GM21825 (cell line): Measurements from ENCODE around the gene DAB2IP.
"Not testable (repeated sequence)": the region's sequence is repeated elsewhere in the genome, so short reads cannot be mapped to it uniquely, and the experiment has no call there.

Experiments
- ATAC-seq: cut with Tn5 transposase; IDR thresholded peaks from one replicate; pipeline ENCODE4 v1.9.1; 2021; ENCODE audit warnings: mild to moderate bottlenecking, moderate library complexity; ENCODE audit not compliant: unreplicated experiment

The DAB2IP gene

DNA sequence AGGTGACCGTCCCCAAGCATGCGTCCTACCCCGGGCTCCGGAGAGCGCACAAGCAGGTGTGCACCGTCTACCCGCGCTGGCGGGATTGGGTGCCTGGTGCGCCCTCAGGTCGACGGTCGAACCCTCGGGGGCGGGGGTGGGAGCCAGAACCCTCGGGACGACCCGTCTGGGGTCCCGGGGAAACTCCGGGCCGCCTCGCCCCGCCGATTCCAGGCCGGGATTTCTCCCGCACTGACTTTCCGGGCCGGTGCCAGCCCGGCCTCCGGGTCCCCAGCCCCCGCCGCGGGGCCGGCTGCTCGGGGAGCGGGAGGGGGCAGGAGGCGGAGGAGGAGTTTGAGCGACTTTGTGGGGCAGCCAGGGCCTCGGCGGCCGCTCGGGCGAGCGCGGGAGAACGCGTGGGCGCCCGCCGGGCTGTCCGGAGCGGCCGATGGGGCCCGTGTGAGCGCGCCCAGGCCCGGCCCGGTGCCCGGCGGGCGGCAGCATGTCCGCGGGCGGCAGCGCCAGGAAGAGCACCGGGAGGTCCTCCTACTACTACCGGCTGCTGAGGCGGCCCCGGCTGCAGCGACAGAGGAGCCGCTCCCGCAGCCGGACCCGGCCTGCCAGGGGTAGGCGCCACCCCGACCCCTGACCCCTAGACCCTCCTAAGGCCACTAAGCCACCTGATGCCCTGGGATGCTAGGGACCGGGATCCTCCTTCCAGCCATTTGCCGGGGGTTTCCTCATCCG lies at the start of gene DAB2IP:
DAB2IP (plus strand) TSS at position 340 of the 726 bp plus-strand sequence; CDS start at position 482, 142 bp downstream.
- no peak for ATAC-seq

- no peak for ATAC-seq
Observed at GRCh38 chr9:121603028-121603427, 48.4 kb upstream of the DAB2IP start.

DNA sequence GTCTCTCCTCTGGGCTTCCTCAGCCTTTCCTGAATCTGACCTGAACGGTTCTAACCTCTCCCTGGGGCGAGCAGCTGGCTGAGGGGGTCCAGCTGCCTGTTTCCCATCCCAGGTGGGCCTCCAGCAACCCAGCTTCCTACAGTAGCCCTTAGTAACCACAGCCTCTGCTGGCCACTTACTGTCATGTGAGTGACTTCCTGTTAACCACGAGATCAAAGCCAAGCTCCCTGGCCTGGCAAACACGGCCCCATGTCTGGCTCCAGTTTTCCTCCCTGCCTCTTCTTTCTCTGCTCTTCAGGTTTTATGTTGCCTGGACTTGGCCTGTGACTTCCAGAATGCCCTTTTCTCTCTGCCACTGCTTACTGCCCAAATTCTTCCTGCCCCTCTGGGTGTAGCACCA lies 47.2 kb upstream of the DAB2IP start:
- ATAC-seq = no peak

- ATAC-seq = no peak
Observed at GRCh38 chr9:121604654-121605053, 46.8 kb upstream of the DAB2IP start.

DNA sequence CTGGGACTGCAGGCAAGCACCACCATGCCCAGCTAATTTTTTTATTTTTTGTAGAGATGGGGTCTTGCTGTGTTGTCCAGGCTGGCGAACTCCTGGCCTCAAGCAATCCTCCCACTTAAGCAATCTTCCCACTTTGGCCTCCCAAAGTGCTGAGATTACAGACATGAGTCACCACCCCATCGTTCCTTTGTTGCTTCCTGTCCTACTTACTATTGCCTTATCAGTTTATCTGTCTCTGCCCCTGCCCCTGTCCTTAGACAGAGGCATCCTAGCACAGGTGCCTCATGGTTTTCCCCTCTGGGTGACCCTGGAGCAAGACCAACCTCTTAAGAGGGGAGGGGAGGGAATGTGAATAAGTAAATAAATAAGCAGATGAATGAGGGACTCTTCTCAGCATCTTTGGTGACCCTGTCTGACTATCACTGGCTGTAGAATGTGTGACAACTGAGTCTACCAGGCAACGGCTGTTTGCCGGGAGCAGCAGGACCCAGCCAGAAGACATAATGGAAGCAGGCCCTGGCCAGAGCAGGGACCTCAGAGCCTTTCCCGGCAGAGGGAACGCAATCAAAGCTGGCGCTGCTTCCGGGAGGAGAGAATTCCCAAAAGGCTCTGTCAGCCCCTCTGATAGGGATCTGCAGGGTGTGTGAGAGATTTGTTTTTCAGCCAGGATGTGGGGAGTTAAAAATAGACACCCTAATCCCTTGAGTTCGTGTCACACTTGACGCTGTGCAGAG lies 43.8 kb upstream of the DAB2IP start:
- no peak for ATAC-seq

DNA sequence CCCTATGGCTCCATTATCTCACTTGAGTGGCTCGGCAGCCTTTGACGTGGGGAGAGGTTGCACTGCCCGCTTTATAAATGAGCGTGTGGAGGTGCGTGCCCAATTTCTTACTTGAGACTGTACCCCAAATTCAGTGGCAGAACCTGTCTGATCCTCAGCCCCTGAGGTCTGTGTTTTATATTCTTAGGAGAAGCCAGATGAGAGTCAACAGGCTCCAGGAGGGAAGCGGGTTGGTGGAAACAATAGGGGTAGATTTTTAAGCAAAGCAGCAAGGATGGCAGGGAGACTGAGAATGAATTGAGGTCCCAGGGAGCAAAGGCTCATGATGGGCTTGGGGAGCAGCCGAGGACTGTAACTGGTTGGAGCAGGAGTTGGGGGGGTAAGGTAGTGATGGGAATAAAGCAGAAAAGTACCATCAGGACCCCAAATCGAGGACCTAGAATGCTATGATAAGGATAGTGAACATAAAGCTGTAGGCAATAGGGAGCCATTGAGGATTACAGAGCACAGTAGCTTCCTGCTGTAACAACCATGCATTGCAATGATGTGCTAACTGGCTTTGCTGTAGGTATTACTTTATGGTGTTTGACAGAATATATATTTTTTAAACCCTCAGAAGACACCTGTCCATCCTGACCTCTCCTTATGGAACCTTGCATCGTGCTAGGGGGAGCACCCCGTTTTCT lies 43.1 kb upstream of the DAB2IP start:
- ATAC-seq = no peak

DNA sequence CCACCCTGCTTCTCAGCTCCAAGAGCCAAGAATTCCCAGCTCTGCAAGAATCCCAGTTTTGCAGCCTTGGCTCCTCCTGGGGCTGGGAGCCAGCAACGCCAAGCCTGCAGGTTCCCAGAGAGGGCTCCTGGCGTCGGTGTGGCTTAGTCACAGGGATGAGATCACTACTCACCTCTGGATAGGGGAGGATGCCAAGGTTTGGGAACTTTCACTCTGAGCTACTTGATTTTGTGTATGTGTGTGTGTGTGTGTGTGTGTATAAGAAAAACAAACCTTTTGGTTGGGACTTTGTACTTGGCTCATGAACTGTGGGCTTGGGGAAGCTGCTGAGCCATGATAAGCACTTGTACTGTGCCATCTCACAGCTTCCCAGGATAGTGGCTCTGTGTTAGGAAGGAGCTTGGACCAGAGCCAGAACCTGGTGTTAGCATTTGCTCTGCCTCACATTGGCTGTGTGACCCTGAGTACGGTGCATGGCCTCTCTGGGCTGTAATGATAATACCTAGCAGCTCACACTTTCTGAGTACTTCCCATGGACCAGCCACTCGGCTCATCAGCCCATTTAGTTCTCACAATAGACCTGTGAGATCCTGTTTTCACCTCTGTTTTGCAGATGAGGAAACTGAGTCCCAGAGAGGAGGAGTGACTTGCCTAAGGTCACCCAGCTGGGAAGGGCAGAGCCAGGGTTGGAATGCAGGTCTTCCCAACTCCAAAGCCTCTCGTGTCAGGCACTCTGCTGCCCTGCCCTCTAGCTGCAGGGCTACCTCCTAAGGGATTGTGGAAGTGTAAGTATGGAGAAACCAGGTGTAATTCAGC lies 41.4 kb upstream of the DAB2IP start:
- no peak for ATAC-seq

DNA sequence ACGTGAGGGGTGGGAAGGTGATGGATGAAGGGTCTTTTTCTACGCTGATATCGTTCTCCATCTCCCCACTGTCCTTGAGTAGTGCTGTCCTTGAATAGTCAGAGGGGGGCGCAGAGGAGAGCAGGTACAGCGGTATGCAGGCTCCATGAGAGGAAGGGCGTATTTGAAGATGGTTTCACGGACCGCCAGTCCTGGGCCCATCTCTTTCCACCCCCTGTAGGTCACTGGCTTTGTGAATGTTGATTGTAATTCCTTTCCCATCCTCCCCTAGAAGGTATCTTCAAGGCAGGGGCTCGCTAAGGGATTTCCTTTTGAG lies 40.8 kb upstream of the DAB2IP start:
- ATAC-seq = no peak

- no peak for ATAC-seq
Observed at GRCh38 chr9:121612511-121612998, 38.9 kb upstream of the DAB2IP start.

DNA sequence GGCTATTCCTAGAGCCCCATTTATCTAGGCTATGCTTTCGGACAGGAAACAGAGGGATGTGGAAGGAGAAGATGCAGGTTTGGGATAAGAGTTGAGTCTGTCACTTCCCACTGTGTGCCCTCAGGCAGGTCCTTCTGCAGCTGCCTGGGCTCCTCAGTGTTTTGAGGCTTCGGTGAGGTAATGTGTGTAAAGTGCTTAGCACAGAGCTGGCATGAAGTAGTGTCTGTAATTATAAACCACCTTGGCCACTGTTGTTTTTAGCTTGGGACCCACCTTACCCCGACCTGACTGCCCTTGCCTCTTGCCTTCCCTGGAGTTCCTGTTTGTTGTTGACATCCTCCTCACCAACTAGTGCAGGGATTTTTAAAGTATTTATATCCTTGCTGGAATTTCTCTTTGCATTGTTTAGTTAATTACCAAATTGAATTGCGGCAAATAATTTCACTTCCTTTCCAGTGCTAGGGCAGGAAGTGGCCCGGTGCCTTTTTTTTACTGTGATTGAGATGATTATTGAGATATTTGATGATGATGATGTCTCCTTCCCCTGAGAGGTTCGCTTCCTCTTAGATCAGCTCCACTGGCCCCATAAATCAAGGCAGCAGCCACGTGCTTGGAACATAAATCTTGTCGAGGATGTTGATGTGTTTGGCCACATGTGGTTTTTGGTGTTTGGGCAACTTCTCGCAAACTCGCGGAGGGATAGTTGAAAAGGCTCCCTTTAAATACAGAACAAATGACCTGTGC lies 38.3 kb upstream of the DAB2IP start:
- ATAC-seq = no peak

- ATAC-seq = no peak
Observed at GRCh38 chr9:121616123-121616755, 35.2 kb upstream of the DAB2IP start.

DNA sequence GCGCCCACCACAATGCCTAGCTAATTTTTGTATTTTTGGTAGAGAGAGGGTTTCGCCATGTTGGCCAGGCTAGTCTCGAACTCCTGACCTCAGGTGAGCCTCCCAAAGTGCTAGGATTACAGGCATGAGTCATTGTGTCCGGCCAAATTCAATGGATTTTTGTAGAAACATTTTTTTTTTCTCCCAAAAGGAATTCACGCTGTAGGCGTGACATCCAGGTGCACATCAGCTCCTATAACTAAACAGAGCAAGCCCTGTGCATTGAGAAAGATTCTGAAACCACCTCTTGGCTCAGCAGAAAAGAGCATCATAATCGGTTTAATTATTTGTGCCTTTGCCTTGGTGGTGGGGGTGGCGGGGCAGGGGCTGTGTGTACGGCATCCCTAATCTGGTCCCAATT lies 32.9 kb upstream of the DAB2IP start:
- no peak for ATAC-seq

DNA sequence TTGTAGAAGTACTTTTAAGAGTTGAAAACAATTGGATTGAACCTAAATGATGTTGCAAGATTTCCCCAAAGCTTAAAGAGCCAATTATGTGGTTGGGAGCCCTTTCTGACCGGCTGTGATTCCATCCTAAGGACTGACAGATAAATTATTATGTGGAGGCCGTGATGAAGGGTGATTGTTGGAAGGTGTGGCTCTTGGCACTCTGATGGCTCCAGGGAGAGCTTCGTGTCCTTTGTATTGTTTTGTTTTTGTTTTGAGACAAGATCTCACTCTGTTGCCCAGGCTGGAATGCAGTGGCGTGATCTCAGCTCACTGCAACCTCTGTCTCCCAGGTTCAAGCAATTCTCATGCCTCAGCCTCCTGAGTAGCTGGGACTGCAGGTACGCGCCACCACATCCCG lies 32.5 kb upstream of the DAB2IP start:
- not testable (repeated sequence) for ATAC-seq

DNA sequence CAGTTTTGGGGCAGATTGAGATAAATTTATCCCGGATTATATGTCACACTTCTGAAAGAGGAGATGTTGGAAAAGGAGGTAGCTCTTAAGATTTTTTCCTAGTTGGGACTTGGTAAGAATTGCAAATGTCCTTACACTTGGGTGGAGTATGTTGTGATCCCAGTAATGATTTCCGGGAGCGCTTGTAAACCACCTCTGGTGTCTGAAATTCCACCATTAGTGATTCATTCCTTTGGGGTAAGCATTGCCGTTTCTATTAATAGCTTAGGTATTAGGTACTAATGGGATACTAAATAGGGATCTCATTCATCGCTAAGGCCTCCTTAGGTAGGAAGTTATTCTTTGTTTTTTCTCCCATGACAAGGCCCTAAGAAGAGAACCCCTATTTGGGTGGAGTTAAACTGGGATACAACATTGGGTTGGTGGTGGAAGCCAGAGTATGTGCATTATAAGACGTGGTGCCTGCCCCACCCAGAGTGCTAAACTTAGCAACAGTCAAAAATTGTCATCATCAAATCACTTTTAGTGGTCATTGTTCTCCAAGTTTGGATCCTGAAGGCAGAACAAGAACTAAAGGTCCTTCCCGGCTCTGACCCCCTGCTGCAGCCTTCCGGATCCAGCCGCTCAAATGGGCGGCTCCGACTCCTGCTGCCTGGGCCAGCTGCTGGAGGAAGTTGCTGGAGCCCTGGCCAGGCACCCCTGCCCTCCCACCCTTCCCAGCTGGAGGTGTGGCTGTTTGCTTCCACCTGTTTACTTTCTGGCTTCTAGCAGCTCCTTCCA lies 31.7 kb upstream of the DAB2IP start:
- no peak for ATAC-seq

GRCh38 chr9:121620325-121620673 lies 31.1 kb upstream of the DAB2IP start:
- ATAC-seq = no peak

DNA sequence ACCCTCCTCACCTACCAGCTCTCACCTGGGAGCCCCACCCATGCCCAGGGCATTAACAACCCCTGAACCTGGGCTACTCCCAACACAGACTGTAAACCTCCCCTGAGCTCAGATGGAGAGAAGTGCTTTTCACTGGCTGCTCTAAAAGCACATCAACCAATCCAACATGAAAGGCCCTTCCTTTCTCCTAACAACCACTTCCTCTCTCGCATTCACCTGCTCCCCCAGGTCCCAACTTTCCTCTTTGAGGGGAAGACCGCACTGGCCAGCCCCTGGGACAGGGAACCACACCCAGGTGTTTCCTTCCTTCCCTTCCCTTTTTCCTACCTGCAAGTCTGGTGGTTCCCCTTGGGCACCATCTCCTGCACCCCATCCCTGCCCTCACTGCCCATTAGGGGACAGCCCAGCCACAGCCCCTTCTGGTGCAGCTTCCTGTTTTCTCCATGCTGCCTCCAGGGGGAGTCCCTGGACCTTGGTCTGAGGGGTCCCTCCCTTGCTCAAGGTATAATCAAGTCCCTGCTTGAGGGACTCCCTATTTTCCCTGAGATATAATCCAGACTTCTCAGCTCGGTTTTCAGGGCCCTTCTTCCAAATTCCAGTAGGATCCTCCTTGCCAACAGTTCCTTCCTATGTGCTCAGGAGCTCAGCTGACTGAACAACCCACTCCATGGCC lies 30.5 kb upstream of the DAB2IP start:
- no peak for ATAC-seq

DNA sequence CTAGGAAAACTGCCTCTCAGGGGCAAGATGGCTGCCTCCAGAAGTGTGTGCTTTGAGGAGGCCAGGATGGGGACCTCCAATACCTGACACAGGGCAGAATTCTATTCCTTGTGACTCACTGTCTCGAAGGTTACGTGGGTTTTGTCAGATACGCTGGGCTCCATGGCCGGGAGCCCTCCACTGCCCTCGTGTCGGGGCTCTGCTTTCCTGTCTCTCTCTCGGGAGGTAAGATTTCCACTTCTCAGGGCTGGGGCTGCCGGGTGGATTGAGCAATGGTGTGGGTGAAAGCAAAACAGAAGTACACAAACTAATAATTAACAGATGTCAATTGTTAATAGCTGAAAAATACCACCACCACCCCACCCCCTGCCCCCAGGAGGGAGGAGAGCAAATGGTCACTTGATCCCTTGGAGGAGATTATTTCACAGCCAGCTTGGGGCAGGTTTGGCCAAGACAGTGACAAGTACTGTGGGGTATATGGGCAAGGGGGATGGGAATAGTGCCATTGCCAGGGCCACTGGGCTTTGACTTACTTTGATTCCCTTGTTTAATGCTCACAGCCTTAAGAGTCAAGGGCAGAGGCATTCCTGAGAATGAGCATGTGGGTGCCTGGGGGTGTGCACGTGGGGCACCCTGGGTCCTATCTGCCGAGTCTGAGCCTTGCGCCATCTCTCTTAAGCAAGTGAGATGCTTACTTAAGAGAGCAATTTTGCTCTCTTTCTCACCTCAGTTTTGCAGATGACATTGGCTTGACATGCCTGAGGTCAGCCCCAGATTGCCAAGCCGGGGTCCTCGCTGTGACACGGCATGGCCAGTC lies 28.8 kb upstream of the DAB2IP start:
- ATAC-seq = no peak

DNA sequence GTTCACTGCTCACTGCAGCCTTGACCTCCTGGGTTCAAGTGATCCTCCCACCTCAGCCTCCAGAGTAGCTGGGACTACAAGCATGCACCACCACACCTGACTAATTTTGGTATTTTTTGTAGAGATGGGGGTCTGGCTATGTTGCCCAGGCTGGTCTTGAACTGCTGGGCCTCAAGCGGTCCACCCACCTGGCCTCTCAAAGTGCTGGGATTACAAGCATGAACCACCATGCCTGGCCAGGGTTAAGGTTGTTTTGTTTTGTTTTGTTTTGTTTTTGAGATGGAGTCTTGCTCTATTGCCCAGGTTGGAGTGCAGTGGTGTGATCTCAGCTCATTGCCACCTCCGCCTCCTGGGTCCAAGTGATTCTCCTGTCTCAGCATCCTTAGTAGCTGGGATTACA lies 28.0 kb upstream of the DAB2IP start:
- ATAC-seq = not testable (repeated sequence)
